ENCODE measurements around the gene ARHGEF16.

ARHGEF16 gene

DNA sequence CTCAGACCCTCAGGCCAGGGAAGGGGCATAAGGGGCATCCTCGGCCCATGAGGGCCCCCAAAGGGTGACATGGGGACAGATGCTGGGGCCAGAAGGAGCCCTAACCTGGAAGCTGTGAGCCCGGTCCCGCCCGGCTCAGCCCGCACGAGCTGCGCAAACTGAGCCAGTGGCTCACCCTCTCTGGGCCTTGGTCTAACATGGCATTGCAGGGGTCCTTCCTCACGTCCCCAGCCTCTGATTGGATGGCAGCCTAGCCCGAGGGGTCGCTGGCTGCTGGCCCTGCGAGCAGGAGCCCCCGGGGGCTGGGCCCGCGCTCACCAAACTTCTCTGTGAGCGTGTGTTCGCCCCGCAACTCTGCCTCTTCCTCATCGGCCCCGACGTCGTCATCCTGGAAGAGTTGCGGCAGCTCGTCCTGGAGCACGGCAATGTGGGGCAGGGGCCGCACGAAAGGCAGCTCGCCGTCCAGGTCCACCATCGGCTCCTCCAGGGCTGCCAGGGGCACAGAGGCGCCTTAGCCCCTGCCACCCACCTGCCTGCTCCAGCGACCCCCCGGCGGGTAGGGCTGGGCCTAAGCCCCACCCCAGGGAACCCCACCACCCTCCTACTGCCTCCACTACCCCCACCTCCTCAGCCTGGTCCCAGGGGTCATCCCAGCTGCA is 54.4 kb downstream of the ARHGEF16 start:
- no peak for DNase-seq (ENCODE audit: low read depth)
- TF ChIP-seq, protein P1, sequence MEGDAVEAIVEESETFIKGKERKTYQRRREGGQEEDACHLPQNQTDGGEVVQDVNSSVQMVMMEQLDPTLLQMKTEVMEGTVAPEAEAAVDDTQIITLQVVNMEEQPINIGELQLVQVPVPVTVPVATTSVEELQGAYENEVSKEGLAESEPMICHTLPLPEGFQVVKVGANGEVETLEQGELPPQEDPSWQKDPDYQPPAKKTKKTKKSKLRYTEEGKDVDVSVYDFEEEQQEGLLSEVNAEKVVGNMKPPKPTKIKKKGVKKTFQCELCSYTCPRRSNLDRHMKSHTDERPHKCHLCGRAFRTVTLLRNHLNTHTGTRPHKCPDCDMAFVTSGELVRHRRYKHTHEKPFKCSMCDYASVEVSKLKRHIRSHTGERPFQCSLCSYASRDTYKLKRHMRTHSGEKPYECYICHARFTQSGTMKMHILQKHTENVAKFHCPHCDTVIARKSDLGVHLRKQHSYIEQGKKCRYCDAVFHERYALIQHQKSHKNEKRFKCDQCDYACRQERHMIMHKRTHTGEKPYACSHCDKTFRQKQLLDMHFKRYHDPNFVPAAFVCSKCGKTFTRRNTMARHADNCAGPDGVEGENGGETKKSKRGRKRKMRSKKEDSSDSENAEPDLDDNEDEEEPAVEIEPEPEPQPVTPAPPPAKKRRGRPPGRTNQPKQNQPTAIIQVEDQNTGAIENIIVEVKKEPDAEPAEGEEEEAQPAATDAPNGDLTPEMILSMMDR (IDR thresholded peaks at IDR 0.05; ENCODE audit: low read depth, low read length, missing control alignments), result no peak
- H3K4me3 ChIP-seq (ENCODE audit: low read depth, low read length), result no peak overlapping the region

DNA sequence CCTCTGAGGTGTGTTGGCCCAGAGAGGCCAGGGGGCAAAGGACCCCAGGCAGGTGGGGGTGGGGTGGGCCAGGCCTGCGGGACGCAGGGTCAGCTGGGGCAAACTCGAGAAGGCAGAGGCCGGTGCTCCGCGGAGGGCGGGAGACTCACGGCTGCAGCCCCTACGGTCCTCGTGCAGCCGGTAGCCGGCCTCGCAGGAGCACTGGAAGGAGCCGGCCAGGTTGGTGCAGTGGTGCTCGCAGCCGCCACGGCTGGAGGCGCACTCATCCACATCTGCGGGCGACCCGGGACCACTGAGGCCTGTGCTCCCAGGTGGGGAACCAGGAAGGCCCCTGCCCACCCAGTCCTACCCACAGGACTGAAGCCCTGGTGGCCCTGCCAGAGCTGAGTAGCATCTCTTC is 55.3 kb downstream of the ARHGEF16 start:
- no peak for DNase-seq (ENCODE audit: low read depth)
- TF ChIP-seq, protein P1 (IDR thresholded peaks at IDR 0.05; ENCODE audit: low read depth, low read length, missing control alignments), result no peak
- H3K4me3 ChIP-seq (ENCODE audit: low read depth, low read length), result no peak overlapping the region

DNA sequence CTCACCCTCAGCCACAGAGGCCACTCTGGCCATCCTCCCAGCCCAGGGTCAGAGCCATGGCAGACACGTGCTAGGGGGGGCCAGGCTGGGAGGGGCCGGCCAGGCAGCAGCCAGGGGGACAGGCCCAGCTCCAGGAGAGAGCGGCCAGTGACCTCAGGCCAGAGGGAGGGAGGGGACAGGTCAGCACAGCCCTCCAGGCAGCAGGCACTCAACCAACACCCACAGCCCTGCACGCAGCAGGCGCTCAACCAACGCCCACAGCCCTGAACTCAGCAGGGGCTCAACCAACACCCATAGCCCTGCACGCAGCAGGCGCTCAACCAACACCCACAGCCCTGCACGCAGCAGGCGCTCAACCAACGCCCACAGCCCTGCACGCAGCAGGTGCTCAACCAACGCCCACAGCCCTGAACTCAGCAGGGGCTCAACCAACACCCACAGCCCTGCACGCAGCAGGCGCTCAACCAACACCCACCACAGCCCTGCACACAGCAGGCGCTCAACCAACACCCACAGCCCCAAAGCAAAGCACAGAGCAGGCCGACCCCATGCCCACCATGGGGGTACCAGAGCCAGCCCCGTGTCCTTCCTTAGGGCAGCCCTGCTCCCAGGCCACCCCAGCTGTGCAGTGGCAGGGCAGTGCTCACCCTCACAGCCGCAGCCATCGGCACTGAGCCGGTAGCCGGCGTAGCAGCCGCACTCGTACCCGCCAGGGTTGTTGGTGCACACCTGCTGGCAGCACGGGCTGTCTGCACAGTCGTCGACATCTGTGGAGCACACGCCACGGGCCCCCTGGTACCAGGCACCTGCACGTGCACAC is 55.9 kb downstream of the ARHGEF16 start:
- TF ChIP-seq, protein P1 (IDR thresholded peaks at IDR 0.05; ENCODE audit: low read depth, low read length, missing control alignments), result no peak
- H3K4me3 ChIP-seq (ENCODE audit: low read depth, low read length), result no peak overlapping the region
- DNase-seq (ENCODE audit: low read depth), result no peak

DNA sequence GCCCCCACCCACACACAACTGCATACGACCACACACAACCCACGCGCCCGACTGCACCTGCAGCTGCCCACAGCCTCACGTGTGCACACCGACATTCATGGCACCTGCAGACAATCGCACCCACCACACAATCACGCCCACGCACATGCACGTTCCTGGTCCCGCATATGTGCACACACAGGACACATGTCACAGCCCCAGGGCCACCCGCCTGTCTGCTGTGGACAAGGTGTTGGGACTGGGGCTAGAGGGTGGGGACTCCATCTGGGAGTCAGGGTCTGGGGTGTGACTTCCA is 56.4 kb downstream of the ARHGEF16 start:
- TF ChIP-seq, protein P1 (IDR thresholded peaks at IDR 0.05; ENCODE audit: low read depth, low read length, missing control alignments), result no peak
- no peak for DNase-seq (ENCODE audit: low read depth)
- H3K4me3 ChIP-seq (ENCODE audit: low read depth, low read length), result no peak overlapping the region

DNA sequence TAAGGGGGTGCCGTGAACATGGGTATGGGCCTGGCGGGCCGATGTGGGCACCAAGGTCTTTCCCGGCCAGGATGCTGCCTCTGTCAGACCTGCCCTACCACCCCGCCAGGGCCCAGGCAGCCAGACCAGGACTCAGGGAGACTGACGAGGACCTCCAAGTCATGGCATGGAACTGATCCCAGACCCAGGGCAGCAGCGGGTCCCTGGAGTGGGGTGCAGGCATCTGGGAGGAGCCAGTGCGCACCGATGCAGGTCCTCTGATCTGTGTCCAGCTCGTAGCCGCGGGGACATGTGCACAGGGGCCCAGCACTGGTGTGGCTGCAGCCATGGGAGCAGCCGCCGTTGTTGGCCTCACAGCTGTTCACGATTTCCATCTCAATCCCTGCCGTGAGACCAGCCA is 56.8 kb downstream of the ARHGEF16 start:
- no peak overlapping the region for H3K4me3 ChIP-seq (ENCODE audit: low read depth, low read length)
- TF ChIP-seq, protein P1 (IDR thresholded peaks at IDR 0.05; ENCODE audit: low read depth, low read length, missing control alignments), result no peak
- no peak for DNase-seq (ENCODE audit: low read depth)

DNA sequence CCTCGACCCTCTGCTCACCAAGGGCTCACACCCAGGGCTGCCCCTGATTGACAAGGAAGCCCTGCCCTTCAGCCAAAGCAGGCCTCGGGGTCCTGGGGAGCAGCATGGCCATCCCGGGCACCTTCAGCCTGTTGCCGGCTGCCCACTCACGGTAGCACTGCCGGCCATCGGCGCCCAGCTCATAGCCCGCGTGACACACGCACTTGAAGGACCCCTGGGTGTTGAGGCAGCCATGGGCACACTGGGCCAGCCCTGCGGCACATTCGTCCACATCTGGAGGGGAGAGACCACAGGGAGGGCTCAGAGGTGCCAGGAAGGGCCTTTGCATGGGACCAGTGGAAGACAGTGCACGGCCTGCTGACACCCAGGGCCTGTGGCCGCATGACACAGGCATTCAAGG is 57.4 kb downstream of the ARHGEF16 start:
- TF ChIP-seq, protein P1 (IDR thresholded peaks at IDR 0.05; ENCODE audit: low read depth, low read length, missing control alignments), result no peak
- DNase-seq (ENCODE audit: low read depth), result no peak
- H3K4me3 ChIP-seq (ENCODE audit: low read depth, low read length), result no peak overlapping the region

DNA sequence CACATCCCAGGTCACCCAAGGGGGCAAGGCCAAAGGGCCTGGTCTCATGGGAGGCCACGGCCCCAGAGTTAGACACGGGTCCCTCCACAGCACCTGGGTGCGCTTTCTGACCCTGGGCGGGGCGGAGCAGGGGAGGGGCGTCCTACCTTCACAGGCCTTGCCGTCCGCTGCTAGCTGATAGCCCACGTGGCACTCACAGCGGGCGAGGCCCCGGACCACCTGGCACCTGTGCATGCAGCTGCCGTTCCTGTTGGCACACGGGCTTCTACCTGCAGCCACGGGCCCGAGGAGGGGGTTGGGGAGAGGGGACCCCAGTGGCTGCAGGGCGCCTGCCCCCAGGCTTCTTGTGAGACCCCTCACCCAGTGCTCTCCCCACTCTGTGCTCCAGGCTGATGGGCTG is 59.9 kb downstream of the ARHGEF16 start:
- no peak overlapping the region for H3K4me3 ChIP-seq (ENCODE audit: low read depth, low read length)
- TF ChIP-seq, protein P1 (IDR thresholded peaks at IDR 0.05; ENCODE audit: low read depth, low read length, missing control alignments), result no peak
- no peak for DNase-seq (ENCODE audit: low read depth)
